GM19397 (cell line): ENCODE measurements around the gene NUP153.
"Not testable (repeated sequence)": the region's sequence is repeated elsewhere in the genome, so short reads cannot be mapped to it uniquely, and the experiment has no call there.

Experiments used
- ATAC-seq: cut with Tn5 transposase; IDR thresholded peaks from one replicate; pipeline ENCODE4 v1.9.1; 2021; ENCODE audit warnings: mild to moderate bottlenecking, moderate library complexity; ENCODE audit not compliant: unreplicated experiment

NUP153 gene

DNA sequence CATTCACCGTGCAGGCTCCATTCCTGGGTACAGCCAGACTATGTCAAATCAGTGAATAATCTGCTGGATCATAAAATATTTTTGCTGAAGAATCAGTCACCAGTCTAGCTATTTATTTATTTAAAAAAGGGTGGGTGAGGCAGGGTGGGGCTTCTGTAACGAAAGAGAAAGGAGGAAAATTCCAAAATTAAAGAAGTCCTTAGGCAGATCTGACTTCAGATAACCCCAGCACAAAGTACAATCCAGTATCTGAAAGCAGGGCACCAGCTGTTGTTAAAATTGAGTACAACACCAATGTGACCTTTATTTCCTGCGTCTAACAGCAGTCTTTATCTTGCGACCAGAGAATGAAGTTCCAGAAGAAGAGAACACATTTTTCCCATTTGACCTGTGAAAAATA is 90.9 kb downstream of the NUP153 start:
- no peak for ATAC-seq

DNA sequence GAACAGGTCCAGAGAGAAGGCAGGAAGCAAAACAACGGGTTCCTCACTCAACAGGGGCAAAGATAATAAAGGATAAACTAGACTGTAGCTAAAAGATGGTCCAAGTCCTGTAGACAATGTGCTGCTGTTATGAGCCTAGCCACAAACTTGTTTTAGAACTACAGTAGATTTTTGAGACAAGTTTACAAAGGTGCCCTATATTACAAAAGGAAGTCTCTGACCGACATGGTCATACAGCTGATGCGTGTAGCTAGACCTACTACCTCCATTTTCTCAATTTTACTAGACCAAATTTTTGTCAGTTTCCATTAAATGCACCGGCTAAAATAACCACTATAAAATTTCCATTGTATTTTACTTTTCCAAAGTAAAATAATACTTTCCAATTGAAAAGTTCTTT is 94.7 kb downstream of the NUP153 start:
- no peak for ATAC-seq

DNA sequence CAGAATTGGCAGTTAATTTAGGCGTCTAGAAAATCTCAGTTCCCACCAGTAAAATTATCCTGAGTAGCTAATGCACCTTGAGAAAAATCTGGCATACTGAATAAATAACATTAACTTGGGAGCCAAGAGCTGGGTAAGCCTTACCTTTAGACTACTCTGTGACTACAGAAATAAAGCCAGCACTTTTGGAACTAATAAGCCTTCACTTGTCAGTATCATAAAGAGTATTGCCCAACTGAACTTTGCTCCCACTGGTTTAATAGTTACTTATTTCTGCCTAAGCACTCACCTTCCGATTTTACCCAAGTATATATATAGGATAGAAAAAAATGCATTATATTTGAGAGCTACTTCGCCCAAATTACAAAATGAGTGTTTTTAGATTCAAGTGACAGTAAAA is 95.9 kb downstream of the NUP153 start:
- ATAC-seq = no peak

DNA sequence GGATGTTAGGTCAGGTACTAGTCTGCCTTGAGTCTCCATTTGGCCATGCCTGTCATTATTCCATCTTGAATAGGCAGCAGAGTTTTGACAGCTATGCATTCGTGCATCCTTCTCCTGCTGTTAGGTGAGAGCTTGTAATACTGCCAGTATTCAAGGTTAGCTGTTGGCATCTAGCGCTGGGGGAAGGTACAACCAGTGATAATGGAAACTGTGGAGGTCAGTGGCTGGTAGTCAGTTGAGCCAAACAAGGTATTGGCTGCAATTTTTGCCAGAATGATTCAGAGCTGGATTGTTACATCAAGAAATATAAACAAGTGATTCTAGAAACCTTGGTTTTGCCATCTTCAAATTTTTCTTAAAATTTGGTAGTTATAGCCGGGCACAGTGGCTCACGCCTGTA is 100.1 kb downstream of the NUP153 start:
- ATAC-seq = no peak

DNA sequence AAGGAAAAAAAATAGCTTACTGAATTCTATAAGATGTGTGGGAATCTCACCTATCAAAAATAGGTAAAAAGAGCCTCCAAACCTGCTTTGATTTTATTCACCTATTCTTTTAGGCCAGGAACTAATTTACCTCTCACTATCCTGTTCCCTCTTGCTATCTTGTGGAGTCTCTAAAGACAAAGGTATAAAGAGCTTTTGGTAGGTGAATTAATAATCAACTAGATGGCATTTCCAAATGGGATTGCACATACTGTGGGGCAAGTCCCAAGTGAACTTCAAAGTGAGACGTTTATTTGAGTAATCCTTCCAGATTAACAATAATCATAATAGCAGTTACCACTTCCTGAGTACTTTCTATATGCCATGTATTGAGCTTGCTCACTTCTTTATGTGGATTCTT is 103.8 kb downstream of the NUP153 start:
- ATAC-seq = no peak

DNA sequence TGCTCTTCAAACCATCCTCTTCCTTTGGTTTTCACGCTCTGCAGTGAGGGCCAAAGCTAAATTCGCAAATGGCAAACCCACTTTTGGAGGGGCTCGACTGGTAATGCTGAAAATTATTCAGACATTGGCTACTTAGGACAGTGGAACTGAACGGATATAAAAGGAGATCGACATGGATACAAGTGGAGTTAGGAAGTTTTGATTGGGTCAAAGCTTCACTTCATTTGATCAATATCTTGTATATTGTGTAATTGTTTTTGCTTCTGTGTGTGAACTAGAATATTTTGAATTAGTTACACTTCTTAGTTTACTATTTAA is 105.4 kb downstream of the NUP153 start:
- no peak for ATAC-seq

DNA sequence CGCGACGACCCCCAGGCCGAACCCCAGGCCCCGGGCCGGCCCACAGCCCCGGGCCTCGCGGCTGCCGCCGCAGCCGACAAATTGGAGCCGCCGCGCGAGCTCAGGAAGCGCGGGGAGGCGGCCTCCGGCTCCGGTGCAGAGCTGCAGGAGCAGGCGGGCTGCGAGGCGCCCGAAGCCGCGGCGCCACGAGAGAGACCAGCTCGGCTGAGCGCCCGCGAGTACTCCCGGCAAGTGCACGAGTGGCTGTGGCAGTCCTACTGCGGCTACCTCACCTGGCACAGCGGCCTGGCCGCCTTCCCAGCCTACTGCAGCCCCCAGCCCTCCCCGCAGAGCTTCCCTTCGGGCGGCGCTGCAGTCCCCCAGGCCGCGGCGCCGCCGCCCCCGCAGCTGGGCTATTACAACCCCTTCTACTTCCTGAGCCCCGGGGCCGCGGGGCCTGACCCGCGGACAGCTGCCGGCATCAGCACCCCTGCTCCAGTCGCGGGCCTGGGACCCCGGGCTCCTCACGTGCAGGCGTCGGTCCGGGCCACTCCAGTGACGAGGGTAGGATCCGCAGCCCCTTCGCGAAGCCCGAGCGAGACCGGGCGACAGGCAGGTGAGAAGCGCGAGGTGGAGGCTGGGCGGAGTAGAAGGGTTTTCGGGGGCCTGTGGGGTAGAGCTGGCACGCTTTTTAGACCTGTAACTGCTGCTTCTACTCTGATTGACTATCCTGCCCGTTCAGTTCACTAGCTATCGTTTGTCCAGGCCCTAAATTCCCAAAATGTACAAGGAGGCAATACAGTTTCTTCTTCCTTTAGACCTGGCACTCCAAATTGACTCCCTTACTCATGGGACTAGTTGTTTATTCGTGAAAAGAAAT is 106.0 kb downstream of the NUP153 start:
- ATAC-seq = peak; percentile 56

DNA sequence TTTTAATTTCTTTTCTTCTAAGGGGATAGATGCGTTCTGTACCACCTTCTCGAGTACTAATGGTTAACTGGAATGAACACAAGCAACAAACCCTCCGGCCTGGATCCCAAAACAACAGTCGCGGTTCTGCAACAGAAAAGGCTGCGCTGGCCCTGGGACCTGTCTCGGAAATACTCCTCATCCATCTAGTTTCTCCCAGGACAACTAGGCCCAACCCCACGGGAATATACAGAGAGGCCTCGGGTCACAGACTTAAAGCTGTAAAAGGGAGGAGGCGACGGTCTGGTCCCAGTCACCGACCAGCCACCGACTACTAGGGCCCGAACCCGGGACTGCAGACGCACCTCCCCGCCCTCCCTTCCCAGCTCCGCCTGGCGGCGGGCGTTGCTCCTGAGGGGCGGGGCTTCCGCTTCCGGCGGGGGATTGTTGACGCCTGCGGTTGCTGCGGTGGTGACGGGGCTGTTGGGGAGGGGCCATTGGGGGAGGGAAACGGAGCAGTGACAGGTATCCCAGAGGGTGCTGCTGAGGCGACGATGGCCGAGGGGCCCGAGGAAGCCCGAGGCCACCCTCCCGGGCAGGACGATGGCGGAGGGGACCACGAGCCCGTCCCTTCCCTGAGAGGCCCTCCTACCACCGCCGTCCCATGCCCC is 106.7 kb downstream of the NUP153 start, which contains the start of gene FAM8A1:
TSS of gene FAM8A1 (plus strand) at position 426 of the 650 bp plus-strand sequence. CDS start at position 534, 108 bp downstream.
- ATAC-seq = peak; percentile 93

DNA sequence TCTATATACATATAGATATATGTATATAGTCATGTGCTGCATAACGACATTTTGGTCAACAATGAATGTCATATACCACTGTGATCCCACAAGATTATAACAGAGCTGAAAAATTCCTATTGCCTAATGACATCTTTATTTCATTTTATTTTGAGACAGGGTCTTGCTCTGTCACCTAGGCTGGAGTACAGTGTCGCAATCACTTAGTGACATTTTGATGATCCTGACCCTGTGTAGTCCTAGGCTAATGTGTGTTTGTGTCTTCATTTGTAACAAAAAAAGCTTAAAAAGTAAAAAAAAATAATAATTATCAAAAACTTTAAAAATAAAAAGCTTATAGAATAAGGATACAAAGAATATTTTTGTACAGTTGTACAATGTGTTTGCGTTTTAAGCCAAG is 110.6 kb downstream of the NUP153 start:
- no peak for ATAC-seq

DNA sequence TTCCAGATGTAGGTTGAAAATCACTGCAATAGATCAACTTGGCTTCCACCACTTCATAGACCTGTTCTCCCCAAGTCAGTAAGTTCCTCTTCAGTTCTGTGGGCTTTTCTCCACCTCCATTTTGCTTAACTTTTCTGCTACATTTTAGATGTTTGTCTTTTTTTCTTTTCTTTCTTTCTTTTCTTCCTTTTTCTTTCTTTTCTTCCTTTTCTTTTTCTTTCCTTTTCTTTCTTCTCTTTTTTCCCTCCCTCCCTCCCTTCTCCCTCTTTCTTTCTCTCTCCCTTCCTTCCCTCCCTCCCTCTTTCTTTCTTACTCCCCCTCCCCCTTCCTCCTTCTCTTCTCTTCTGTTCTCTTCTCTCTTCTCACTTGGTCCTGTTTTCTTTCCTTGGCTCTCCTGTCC is 113.5 kb downstream of the NUP153 start:
- ATAC-seq = no peak

DNA sequence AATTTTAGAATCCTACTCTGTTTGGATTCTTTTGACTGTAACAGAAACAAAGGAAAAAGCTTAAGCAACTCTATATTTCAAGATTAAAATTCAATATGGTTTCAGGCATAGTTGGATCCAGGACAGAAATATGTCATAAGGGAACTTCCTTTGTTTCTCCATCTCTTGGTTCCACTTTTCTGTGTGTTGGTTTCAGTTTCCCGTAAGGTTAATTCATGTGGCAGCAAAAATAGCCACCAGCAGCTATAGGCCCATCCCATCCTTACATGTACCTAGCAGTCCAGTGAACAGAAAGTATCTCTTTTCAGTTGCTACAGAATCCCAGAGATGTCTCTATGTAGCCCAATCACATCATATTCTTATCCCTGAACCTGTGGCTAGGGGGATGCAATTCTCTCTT is 115.4 kb downstream of the NUP153 start:
- no peak for ATAC-seq

DNA sequence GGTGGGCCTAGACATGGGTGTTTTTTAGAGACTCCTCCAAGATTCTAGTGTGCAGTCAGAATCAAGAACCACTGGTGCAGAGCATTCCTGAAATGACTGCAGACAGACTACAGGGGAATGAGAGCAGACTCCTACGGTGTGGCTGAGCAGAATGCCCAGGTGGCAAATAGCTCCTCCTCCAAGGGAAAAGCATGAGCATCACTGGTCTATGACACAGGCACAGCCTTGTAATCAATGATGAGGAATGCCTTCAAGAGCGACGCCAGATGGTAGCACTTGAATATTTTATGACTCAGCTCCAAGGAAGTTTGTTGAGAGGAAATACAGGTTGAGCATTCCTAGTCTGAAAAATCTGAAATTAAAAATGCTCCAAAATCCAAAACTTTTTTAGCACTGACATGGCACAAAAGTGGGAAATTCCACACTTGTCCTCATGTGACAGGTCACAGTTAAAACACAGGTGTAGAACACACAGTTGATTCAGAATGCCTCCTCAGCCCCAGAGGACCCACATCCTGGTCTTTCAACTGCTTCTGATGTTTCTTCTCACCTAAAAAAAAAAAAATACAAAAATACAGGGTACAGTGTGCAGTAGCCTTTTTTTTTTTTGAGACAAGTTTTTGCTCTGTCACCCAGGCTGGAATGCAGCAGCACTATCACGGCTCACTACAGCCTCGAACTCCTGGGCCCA is 117.2 kb downstream of the NUP153 start:
- no peak for ATAC-seq

DNA sequence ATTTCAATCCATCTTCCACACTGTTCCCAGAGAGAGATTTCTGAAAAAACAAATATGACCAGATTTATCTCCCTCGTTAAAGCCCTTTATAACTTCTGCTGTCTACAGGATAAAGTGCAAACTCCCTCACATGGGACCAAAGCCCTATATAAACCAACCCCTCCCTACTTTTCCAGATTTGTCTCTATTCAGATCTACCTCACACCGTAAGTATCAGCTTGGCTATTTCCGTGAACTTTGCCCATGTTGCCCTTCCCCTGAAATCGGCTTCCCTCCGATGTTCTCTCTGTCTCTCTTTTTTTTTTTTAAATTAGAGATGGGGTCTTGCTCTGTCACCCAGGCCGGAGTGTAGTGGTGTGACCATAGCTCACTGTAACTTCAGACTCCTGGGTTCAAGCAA is 118.7 kb downstream of the NUP153 start:
- no peak for ATAC-seq

DNA sequence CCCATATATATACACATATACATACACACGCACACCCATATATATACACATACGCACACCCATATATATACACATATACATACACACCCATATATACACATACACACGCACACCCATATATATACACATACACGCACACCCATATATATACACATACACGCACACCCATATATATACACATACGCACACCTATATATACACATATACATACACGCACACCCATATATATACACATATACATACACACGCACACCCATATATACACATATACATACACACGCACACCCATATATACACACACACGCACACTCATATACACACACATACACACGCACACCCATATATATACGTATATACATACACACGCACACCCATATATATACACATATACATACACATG is 120.1 kb downstream of the NUP153 start:
- ATAC-seq = not testable (repeated sequence)

DNA sequence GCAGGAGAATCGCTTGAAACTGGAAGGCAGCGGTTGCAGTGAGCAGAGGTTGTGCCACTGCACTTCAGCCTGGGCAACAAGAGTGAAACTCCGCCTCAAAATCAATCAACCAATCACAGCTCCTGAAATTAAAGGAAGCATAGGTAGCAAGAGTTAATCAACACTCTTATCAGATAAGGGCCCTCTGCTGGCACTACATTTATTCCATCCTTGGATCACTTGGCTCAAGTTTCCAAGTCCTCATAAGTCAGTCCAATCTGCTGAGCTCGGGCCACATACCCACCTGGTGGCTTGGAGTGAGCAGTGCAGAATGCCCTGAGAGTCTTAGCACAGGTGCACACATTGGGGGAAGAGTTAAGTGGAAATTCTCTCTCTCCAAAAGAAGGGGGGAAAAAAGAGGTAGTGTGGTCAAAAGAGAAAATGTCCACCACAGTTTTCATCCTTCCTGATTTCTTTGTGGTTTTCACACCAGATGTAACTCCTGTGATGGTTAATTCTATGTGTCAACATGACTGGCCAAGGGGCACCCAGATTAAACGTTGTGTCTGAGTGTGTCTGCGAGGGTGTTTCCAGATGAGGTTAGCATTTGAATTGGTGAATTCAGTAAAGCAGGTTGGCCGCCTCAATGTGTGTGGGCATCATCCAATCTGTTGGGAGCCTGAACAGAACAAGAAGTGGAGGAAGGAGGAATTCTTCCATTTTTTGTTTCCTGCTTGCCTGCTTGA is 120.8 kb downstream of the NUP153 start:
- no peak for ATAC-seq

DNA sequence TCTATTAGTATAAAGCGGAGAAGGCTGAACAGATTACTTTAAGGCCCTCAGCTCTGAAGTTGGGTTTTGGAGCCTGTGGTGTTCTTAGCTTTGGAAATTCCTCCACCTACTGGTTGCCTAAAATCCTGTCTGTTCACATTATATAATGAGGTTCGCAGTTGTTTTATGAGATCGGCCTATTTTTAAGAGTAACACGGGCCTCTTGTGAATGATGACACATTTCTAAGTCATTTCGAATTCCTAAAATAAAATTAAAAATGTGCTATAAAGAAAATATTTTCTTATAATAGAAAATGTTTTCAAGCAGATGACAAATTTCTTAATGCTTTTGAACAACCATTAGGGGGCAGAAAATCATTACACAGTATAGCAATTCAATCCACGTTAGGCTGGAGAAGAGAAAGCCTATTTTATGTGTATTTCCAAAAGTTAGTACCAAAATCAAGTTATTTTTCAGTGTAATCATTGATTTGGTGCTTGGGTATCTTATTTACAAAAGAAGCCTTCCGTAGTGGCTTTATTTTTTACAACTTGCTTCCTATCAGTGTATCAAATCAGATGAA is 122.4 kb downstream of the NUP153 start:
- peak; percentile 49 for ATAC-seq

DNA sequence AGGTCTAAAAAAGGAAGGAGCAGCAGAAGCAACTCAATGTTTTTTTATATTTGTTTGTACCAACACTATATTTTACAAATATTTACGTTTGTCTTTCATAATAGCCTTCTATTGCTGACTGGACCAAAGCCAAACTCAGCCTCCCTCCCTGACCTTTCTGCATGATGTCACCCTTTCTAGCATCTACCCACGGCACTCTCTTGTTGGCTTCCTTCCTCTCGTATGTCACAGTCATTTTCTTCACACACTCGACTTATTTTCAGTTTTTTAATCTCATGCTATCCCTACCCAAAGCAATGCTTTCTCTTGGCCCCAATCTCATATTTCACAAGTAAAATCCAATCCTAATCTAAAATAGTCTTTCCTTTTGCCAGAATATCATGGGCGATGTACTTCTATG is 122.9 kb downstream of the NUP153 start:
- no peak for ATAC-seq

DNA sequence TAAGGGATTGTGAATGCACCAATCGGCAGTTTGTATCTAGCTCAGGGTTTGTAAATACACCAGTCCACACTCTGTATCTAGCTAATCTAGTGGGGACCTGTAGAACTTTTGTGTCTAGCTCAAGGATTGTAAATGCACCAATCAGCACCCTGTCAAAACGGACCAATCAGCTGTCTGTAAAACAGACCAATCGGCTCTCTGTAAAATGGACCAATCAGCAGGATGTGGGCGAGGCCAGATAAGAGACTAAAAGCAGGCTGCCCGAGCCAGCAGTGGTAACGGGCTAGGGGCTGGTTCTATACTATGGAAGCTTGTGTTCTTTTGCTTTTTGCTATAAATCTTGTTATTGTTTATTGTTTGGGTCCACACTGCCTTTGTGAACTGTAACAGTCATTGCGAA is 125.4 kb downstream of the NUP153 start:
- not testable (repeated sequence) for ATAC-seq

DNA sequence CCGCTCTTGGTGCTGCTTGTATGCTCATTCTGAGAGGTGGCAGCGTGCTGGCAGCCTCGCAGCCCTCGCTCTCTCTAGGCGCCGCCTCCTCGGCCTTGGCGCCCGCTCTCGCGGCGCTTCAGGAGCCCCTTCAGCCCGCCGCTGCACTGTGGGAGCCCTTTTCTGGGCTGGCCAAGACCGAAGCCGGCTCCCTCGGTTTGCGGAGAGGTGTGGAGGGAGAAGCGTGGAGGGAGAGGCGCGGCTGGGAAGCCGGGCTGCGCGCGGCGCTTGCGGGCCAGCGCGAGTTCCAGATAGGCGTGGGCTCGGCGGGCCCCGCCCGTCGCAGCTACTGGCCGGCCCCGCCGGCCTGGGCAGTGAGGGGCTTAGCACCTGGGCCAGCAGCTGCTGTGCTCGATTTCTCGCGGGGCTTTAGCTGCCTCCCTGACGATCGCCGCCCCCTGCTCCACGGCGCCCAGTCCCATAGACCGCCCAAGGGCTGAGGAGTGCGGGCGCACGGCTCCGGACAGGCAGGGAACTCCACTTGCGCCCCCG is 126.1 kb downstream of the NUP153 start:
- no peak for ATAC-seq

DNA sequence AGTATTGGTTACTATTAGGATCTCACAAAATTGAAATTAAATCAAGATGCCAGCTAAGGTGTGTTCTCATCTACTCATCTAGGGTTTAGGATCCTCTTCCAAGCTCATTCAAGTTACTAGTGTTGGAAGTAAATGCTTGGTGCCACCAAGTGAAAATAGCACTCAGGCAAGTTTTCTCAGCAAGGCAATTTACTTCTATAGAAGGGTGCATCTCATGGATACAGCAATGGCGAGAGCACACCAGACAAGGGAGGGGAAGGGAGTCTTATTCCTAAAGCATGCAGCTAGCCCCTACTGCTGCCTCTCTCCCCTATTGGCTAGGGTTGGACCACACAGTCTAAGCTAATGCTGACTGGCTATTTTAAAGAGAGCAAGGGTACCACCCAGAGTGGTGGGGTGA is 129.7 kb downstream of the NUP153 start:
- no peak for ATAC-seq
